Cortex of kidney (tissue), 1 donor: ENCODE results near the gene TRABD2B.
"Not testable (repeated sequence)": the region's sequence is repeated elsewhere in the genome, so short reads cannot be mapped to it uniquely, and the experiment has no call there.

Experiments
- DNase-seq: peaks from one replicate; lab custom pipeline; 2025; lab: John Stamatoyannopoulos, UW

The TRABD2B gene

GRCh38 chr1:47967864-47968555 lies 29.2 kb downstream of the TRABD2B start:
- DNase-seq = no peak

GRCh38 chr1:47965816-47966215 lies 31.4 kb downstream of the TRABD2B start:
- DNase-seq = no peak

GRCh38 chr1:47964636-47965035 lies 32.5 kb downstream of the TRABD2B start:
- DNase-seq = no peak

- no peak for DNase-seq
These were observed 33.4 kb downstream of the TRABD2B start for GRCh38 chr1:47963568-47964358.

GRCh38 chr1:47962750-47963492 lies 34.3 kb downstream of the TRABD2B start:
- no peak for DNase-seq

GRCh38 chr1:47961835-47962234 lies 35.4 kb downstream of the TRABD2B start:
- not testable (repeated sequence) for DNase-seq

GRCh38 chr1:47956491-47956890 lies 40.7 kb downstream of the TRABD2B start:
- not testable (repeated sequence) for DNase-seq

GRCh38 chr1:47953661-47954060 lies 43.5 kb downstream of the TRABD2B start:
- no peak for DNase-seq

- no peak for DNase-seq
These were observed 45.5 kb downstream of the TRABD2B start for GRCh38 chr1:47951545-47952235.

GRCh38 chr1:47951026-47951425 lies 46.2 kb downstream of the TRABD2B start:
- no peak for DNase-seq

GRCh38 chr1:47950471-47950870 lies 46.7 kb downstream of the TRABD2B start:
- DNase-seq = no peak

GRCh38 chr1:47948126-47948525 lies 49.1 kb downstream of the TRABD2B start:
- DNase-seq = no peak

- no peak for DNase-seq
These were observed 49.7 kb downstream of the TRABD2B start for GRCh38 chr1:47947531-47947930.

GRCh38 chr1:47944561-47944960 lies 52.6 kb downstream of the TRABD2B start:
- DNase-seq = no peak

GRCh38 chr1:47942240-47942629 lies 55.0 kb downstream of the TRABD2B start:
- DNase-seq = no peak

- no peak for DNase-seq
These were observed 55.5 kb downstream of the TRABD2B start for GRCh38 chr1:47941609-47942239.

- DNase-seq = no peak
These were observed 56.4 kb downstream of the TRABD2B start for GRCh38 chr1:47940779-47941178.

- DNase-seq = no peak
These were observed 56.9 kb downstream of the TRABD2B start for GRCh38 chr1:47940326-47940725.

- DNase-seq = no peak
These were observed 58.7 kb downstream of the TRABD2B start for GRCh38 chr1:47938520-47938919.

- no peak for DNase-seq
These were observed 59.5 kb downstream of the TRABD2B start for GRCh38 chr1:47937586-47938254.

GRCh38 chr1:47936916-47937551 lies 60.2 kb downstream of the TRABD2B start:
- DNase-seq = no peak
